CD14-positive monocyte (primary cell): ENCODE data around the gene TEX10. TPM values are rescaled to one million over a fixed set of nuclear protein-coding genes. Genes with fewer than 3 reads are reported as not detected.

Experiments
- DNase-seq, 3 donors: peaks; one replicate each; pipeline ENCODE4 v3.0.0-alpha.2; 2011 to 2022
- H2AFZ ChIP-seq: 2 replicates; pipeline ENCODE4 v1.6.0; 2012; ENCODE audit warnings: mild to moderate bottlenecking, low read depth, low read length, inconsistent platforms; ENCODE audit not compliant: insufficient read depth, poor library complexity, severe bottlenecking
- H3K27ac ChIP-seq, 2 donors: 1 replicate in 1 of 2; 2 replicates in 1 of 2; pipeline ENCODE4 v1.5.1; 2012 to 2013; ENCODE audit warnings: low read length in 2 of 2, control low read depth in 1 of 2, inconsistent platforms in 1 of 2, low read depth in 1 of 2, mild to moderate bottlenecking in 1 of 2
- H3K27me3 ChIP-seq, 2 donors: one replicate each; pipeline versions ENCODE4 v1.6.0 to v1.6.1; 2011 to 2013; ENCODE audit warnings: low read length in 2 of 2; ENCODE audit not compliant: control insufficient read depth in 2 of 2, insufficient read depth in 2 of 2
- H3K36me3 ChIP-seq, 2 donors: replicated peaks in 1 of 2; 1 replicate in 1 of 2; 2 replicates in 1 of 2; pipeline versions ENCODE4 v1.5.1 to v1.6.1; 2012 to 2013; ENCODE audit warnings: low read length in 2 of 2, control low read depth in 1 of 2, inconsistent platforms in 1 of 2, mild to moderate bottlenecking in 1 of 2; ENCODE audit not compliant: insufficient read depth in 2 of 2, control insufficient read depth in 1 of 2
- H3K4me1 ChIP-seq, 2 donors: 1 replicate in 1 of 2; 2 replicates in 1 of 2; pipeline versions ENCODE4 v1.5.1 to v1.6.1; 2012 to 2013; ENCODE audit warnings: low read length in 2 of 2, control low read depth in 1 of 2, inconsistent platforms in 1 of 2, mild to moderate bottlenecking in 1 of 2, moderate library complexity in 1 of 2; ENCODE audit not compliant: insufficient read depth in 2 of 2, control insufficient read depth in 1 of 2
- H3K4me2 ChIP-seq: replicated peaks from 2 replicates; pipeline ENCODE3; 2012; ENCODE audit warnings: low read length, moderate library complexity, mild to moderate bottlenecking; ENCODE audit not compliant: poor library complexity, severe bottlenecking; ENCODE audit errors: extremely low read depth
- H3K4me3 ChIP-seq, 3 experiments: fragments of 200-600 bp in 1 of 3; sonication (generic) in 1 of 3; replicated peaks in 1 of 3; 1 replicate in 2 of 3; 2 replicates in 1 of 3; pipeline ENCODE4 v1.5.1; 2011 to 2013; ENCODE audit warnings: low read length in 3 of 3, mild to moderate bottlenecking in 3 of 3, control low read depth in 2 of 3, low read depth in 2 of 3, inconsistent platforms in 1 of 3, moderate library complexity in 1 of 3
- H3K79me2 ChIP-seq: 2 replicates; pipeline ENCODE4 v1.6.0; 2012; ENCODE audit warnings: mild to moderate bottlenecking, control low read depth, inconsistent platforms, low read length, moderate library complexity; ENCODE audit not compliant: insufficient read depth
- H3K9ac ChIP-seq: 2 replicates; pipeline ENCODE4 v1.6.0; 2017; ENCODE audit warnings: low read length, mild to moderate bottlenecking; ENCODE audit not compliant: insufficient read depth, poor library complexity, severe bottlenecking
- H3K9me3 ChIP-seq, 2 donors: replicated peaks in 1 of 2; 1 replicate in 1 of 2; 2 replicates in 1 of 2; pipeline versions ENCODE4 v1.5.1 to v1.6.1; 2012 to 2013; ENCODE audit warnings: low read length in 2 of 2, control low read depth in 1 of 2; ENCODE audit not compliant: control insufficient read depth in 1 of 2, insufficient read depth in 1 of 2
- H4K20me1 ChIP-seq: 2 replicates; pipeline ENCODE4 v1.6.0; 2012; ENCODE audit warnings: mild to moderate bottlenecking, low read length, control low read depth, moderate library complexity; ENCODE audit not compliant: insufficient read depth
- H3K27ac Mint-ChIP-seq, 7 donors: one replicate each; pipeline ENCODE4 v1.8.0; 2020; ENCODE audit warnings: mild to moderate bottlenecking in 7 of 7, mixed read lengths in 7 of 7, moderate library complexity in 6 of 7, inconsistent platforms in 2 of 7
- H3K27me3 Mint-ChIP-seq, 3 donors: one replicate each; pipeline ENCODE4 v1.8.0; 2021 to 2022; ENCODE audit warnings: low read depth in 3 of 3, mild to moderate bottlenecking in 3 of 3, mixed read lengths in 3 of 3, moderate library complexity in 3 of 3, inconsistent platforms in 1 of 3
- H3K36me3 Mint-ChIP-seq, 2 donors: one replicate each; pipeline ENCODE4 v1.8.0; 2020; ENCODE audit warnings: mixed read lengths in 2 of 2, inconsistent platforms in 1 of 2, mild to moderate bottlenecking in 1 of 2
- H3K4me1 Mint-ChIP-seq: one replicate; pipeline ENCODE4 v1.8.0; 2020; ENCODE audit warnings: mild to moderate bottlenecking, mixed read lengths
- H3K4me3 Mint-ChIP-seq, 2 donors: one replicate each; pipeline ENCODE4 v1.8.0; 2020; ENCODE audit warnings: mild to moderate bottlenecking in 2 of 2, mixed read lengths in 2 of 2, moderate library complexity in 1 of 2
- H3K9me3 Mint-ChIP-seq, 7 donors: one replicate each; pipeline ENCODE4 v1.8.0; 2020 to 2022; ENCODE audit warnings: mixed read lengths in 7 of 7, mild to moderate bottlenecking in 6 of 7, moderate library complexity in 6 of 7, inconsistent platforms in 2 of 7
- WGBS: methylation state at CpG from one replicate; pipeline ENCODE4 v1.1.5; 2013; ENCODE audit warnings: missing lambda C conversion rate; ENCODE audit not compliant: insufficient coverage; 5-methylcytosine and 5-hydroxymethylcytosine counted together
- intact Hi-C, 2 donors: fragments of 100-400 bp; cut with micrococcal nuclease; formaldehyde crosslinking; loops; one replicate each; pipeline versions ENCODE4 v1.15.0 to v1.15.1; 2023
- polyA plus RNA-seq, 3 donors: library from polyadenylated mRNA; depleted of rRNA in 1 of 3; unstranded in 2 of 3; stranded (reverse) in 1 of 3; fragments of 300-500 nt in 2 of 3; fragments of >200 nt in 1 of 3; fragmentation: Illumina TruSeq in 2 of 3; gene quantifications; 1 replicate in 2 of 3; 2 replicates in 1 of 3; pipeline ENCODE4 v1.2.3, GENCODE V29; 2012 to 2021
- TF ChIP-seq, protein P1 (sequence below): fragments of 200-600 bp; IDR thresholded peaks from one replicate; pipeline ENCODE4 v1.8.0; 2022; ENCODE audit warnings: antibody characterized with exemption, mild to moderate bottlenecking

TEX10 gene
- polyA plus RNA-seq, 3 donors = 3.8 to 6.4 (median 4.5) TPM

DNA sequence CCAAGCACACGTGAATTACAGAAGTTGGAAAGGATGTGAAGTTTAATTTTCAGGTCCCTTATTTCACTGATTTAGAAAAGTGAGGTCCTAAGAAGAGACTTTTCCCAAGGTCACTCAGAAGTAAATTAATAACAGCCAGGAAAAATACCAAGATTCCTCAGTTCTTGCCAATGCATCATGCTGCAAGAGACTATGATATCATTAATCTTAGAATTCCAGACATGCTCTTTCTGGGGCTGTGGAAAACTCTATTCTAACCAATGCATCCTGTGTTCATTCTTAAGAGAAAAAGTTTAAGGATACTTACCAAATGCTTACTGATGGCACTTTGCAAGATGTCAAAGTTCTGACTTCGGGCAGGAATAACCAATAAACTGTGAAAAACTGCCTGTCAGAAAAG lies 42.8 kb downstream of the TEX10 start:
- Mint-ChIP-seq H3K36me3 (peaks cover 65 to 81% of the 10 kb centered on the region in 2 donors), H3K27me3 (peaks cover 0 to 1% (median 0%) of the 10 kb centered on the region in 3 donors), H3K4me1 (peaks cover 5% of the 10 kb centered on the region), H3K27ac (no peak overlapping the region), H3K9me3 (peaks cover 0 to 6% (median 0%) of the 10 kb centered on the region in 7 donors), H3K4me3 (no peak overlapping the region)
- Histone ChIP-seq H3K9me3 (no peaks in the 10 kb centered on the region), H2AFZ (no peak overlapping the region), H4K20me1 (no peaks in the 10 kb centered on the region), H3K4me3 (no peak overlapping the region), H3K79me2 (no peaks in the 10 kb centered on the region), H3K4me2 (no peak overlapping the region), H3K36me3 (peaks cover 18 to 69% of the 10 kb centered on the region in 2 donors), H3K4me1 (no peaks in the 10 kb centered on the region), H3K27me3 (no peaks in the 10 kb centered on the region), H3K9ac (no peak overlapping the region), H3K27ac (no peak overlapping the region)
- intact Hi-C loops = loop anchor here in 1 of 2 donors (10.0 kb wide), 1 partner anchor 1045 kb away; no protein-coding TSS in a partner anchor
- TF ChIP-seq, protein P1, sequence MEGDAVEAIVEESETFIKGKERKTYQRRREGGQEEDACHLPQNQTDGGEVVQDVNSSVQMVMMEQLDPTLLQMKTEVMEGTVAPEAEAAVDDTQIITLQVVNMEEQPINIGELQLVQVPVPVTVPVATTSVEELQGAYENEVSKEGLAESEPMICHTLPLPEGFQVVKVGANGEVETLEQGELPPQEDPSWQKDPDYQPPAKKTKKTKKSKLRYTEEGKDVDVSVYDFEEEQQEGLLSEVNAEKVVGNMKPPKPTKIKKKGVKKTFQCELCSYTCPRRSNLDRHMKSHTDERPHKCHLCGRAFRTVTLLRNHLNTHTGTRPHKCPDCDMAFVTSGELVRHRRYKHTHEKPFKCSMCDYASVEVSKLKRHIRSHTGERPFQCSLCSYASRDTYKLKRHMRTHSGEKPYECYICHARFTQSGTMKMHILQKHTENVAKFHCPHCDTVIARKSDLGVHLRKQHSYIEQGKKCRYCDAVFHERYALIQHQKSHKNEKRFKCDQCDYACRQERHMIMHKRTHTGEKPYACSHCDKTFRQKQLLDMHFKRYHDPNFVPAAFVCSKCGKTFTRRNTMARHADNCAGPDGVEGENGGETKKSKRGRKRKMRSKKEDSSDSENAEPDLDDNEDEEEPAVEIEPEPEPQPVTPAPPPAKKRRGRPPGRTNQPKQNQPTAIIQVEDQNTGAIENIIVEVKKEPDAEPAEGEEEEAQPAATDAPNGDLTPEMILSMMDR = no peak
- no peak for DNase-seq
- 100% methylated on average over 2 of the region's 2 CpGs for WGBS

DNA sequence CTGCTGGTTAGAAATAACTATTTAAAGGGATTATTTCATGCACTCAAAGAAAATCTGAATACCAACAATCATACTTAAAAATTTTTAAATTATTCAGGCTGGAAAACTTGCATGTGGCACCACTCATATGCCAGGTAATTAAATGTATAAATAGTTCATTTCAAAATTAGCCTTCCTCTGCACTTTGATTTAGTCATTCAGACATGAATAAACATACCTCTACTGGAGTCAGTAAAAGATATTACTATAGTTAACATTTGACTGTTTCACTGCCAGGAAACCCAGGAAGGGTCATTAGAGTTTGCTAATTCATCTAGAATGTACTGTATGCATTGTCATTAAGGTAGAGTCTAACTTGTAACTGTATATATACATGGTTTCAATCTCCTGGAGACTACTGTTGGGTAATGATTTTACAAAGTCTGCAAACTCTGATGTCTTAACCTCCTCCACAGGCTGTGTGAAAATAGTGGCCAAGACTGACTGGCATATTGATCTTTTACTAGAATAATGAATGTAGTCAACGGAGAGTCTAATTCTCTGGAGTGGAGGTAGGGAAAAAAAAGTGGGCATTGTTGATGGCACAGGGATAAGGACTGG lies 43.7 kb downstream of the TEX10 start:
- intact Hi-C loops = no loop called here

More for the DNA sequence above, 43.7 kb downstream of the TEX10 start:
- Histone ChIP-seq H3K4me3 (no peak overlapping the region), H3K4me2 (no peak overlapping the region), H4K20me1 (no peaks in the 10 kb centered on the region), H3K27ac (no peak overlapping the region), H3K27me3 (no peaks in the 10 kb centered on the region), H3K36me3 (peaks cover 22 to 75% of the 10 kb centered on the region in 2 donors), H3K79me2 (no peaks in the 10 kb centered on the region), H3K9ac (no peak overlapping the region), H3K9me3 (no peaks in the 10 kb centered on the region), H3K4me1 (no peaks in the 10 kb centered on the region), H2AFZ (no peak overlapping the region)
- Mint-ChIP-seq H3K4me1 (no peaks in the 10 kb centered on the region), H3K27ac (peak overlapping the region in 1 of 7 donors; percentile 20), H3K4me3 (no peak overlapping the region), H3K27me3 (peaks cover 0 to 1% (median 0%) of the 10 kb centered on the region in 3 donors), H3K36me3 (peaks cover 66 to 81% of the 10 kb centered on the region in 2 donors), H3K9me3 (peaks cover 0 to 6% (median 0%) of the 10 kb centered on the region in 7 donors)
- no peak for DNase-seq
- no CpG with 5 or more reads among the region's 1 CpG for WGBS
- TF ChIP-seq, protein P1 = no peak
